GM23338 (cell line): ENCODE measurements around the gene CHRNA7. TPM values are rescaled to one million over a fixed set of nuclear protein-coding genes. Genes with fewer than 3 reads are reported as not detected.

ENCODE experiments used
- ATAC-seq: fragments of 200-7000 bp; cut with Tn5 transposase; 3 replicates; pipeline ENCODE4 v1.9.1; 2020
- DNase-seq: peaks from one replicate; pipeline ENCODE4 v3.0.0-alpha.2; 2015; ENCODE audit warnings: low spot score
- H2AFZ ChIP-seq: fragments of 200-600 bp; sonication (generic); 2 replicates; pipeline ENCODE4 v1.8.0; 2016; ENCODE audit warnings: antibody characterized with exemption, mild to moderate bottlenecking, moderate library complexity
- H3F3A ChIP-seq: fragments of 200-600 bp; sonication (generic); replicated peaks from 2 replicates; pipeline ENCODE4 v1.8.0; 2017; ENCODE audit warnings: antibody characterized with exemption, mixed run types, low read depth
- H3K27ac ChIP-seq: fragments of 200-600 bp; sonication (generic); 2 replicates; pipeline ENCODE4 v1.6.1; 2016; ENCODE audit warnings: low read depth
- H3K27me3 ChIP-seq: fragments of 200-600 bp; sonication (generic); 2 replicates; pipeline ENCODE4 v1.8.0; 2016; ENCODE audit warnings: mild to moderate bottlenecking, mixed run types, moderate library complexity; ENCODE audit not compliant: insufficient read depth
- H3K36me3 ChIP-seq: fragments of 200-600 bp; sonication (generic); 2 replicates; pipeline ENCODE4 v1.8.0; 2016; ENCODE audit warnings: mild to moderate bottlenecking; ENCODE audit not compliant: insufficient read depth
- H3K4me1 ChIP-seq: fragments of 200-600 bp; sonication (generic); 2 replicates; pipeline ENCODE4 v1.8.0; 2016; ENCODE audit warnings: mild to moderate bottlenecking, moderate library complexity; ENCODE audit not compliant: insufficient read depth
- H3K4me2 ChIP-seq: fragments of 200-600 bp; sonication (generic); 2 replicates; pipeline ENCODE4 v1.7.1; 2017; ENCODE audit warnings: mixed run types
- H3K4me3 ChIP-seq: fragments of 200-600 bp; sonication (generic); 2 replicates; pipeline ENCODE4 v1.6.1; 2016; ENCODE audit warnings: mixed run types
- H3K79me2 ChIP-seq: fragments of 200-600 bp; sonication (generic); replicated peaks from 2 replicates; pipeline ENCODE4 v1.8.0; 2017; ENCODE audit warnings: mild to moderate bottlenecking; ENCODE audit not compliant: insufficient read depth
- H3K9me2 ChIP-seq: fragments of 200-600 bp; sonication (generic); 2 replicates; pipeline ENCODE4 v1.8.0; 2017; ENCODE audit not compliant: insufficient read depth
- H4K20me1 ChIP-seq: fragments of 200-600 bp; sonication (generic); replicated peaks from 2 replicates; pipeline ENCODE4 v1.8.0; 2017; ENCODE audit warnings: mild to moderate bottlenecking; ENCODE audit not compliant: insufficient read depth
- H3K27ac Mint-ChIP-seq: 2 replicates; pipeline ENCODE4 v1.8.0; 2020; ENCODE audit warnings: inconsistent platforms, mild to moderate bottlenecking, moderate library complexity, mixed read lengths
- H3K27me3 Mint-ChIP-seq: 3 replicates; pipeline ENCODE4 v1.8.0; 2022; ENCODE audit warnings: low read depth, mild to moderate bottlenecking, moderate library complexity, mixed read lengths, inconsistent platforms; ENCODE audit not compliant: insufficient read depth, poor library complexity
- H3K36me3 Mint-ChIP-seq: 3 replicates; pipeline ENCODE4 v1.8.0; 2021; ENCODE audit warnings: low read depth, mild to moderate bottlenecking, inconsistent platforms, moderate library complexity, mixed read lengths
- H3K4me1 Mint-ChIP-seq: 3 replicates; pipeline ENCODE4 v1.8.0; 2020; ENCODE audit warnings: mild to moderate bottlenecking, inconsistent platforms, mixed read lengths
- H3K4me3 Mint-ChIP-seq: 3 replicates; pipeline ENCODE4 v1.8.0; 2021; ENCODE audit warnings: moderate library complexity, mild to moderate bottlenecking, inconsistent platforms, mixed read lengths
- H3K9me3 Mint-ChIP-seq: 3 replicates; pipeline ENCODE4 v1.8.0; 2020; ENCODE audit warnings: moderate library complexity, mild to moderate bottlenecking, inconsistent platforms, mixed read lengths
- CREB1 ChIP-seq: fragments of 250-450 bp; sonication (Bioruptor Pico); IDR thresholded peaks from 2 replicates; pipeline ENCODE4 v1.5.0; 2020; ENCODE audit warnings: low read depth, mild to moderate bottlenecking, moderate library complexity
- EZH2phosphoT487 ChIP-seq: fragments of 200-600 bp; sonication (generic); IDR thresholded peaks from one replicate; pipeline ENCODE4 v1.8.1; 2018; ENCODE audit warnings: antibody characterized with exemption; ENCODE audit not compliant: unreplicated experiment
- JUNB ChIP-seq: IDR thresholded peaks from one replicate; pipeline ENCODE4 v1.6.1; 2016; ENCODE audit warnings: antibody characterized with exemption; ENCODE audit not compliant: unreplicated experiment
- POLR2AphosphoS5 ChIP-seq: IDR thresholded peaks from 2 replicates; pipeline ENCODE4 v1.6.1; 2016; ENCODE audit warnings: antibody characterized with exemption, low read depth
- ZNF331 ChIP-seq: fragments of 250-450 bp; sonication (Bioruptor Pico); IDR thresholded peaks from 2 replicates; pipeline ENCODE4 v1.5.0; 2020; ENCODE audit warnings: low read depth, mild to moderate bottlenecking, moderate library complexity
- ZNF462 ChIP-seq: fragments of 250-450 bp; sonication (Bioruptor Pico); IDR thresholded peaks from 2 replicates; pipeline ENCODE4 v1.5.0; 2020; ENCODE audit warnings: mild to moderate bottlenecking, moderate library complexity
- polyA plus RNA-seq: library from polyadenylated mRNA; unstranded; fragments of >200 nt; fragmentation: Nextera tagmentation; extraction: Ambion mirVana; gene quantifications from 2 replicates; pipeline ENCODE4 v1.2.1, GENCODE V29; 2016
- total RNA-seq: library from RNA; depleted of rRNA; stranded (reverse); fragments of >200 nt; shearing (Covaris generic); gene quantifications from 2 replicates; pipeline ENCODE4 v1.2.3, GENCODE V29; 2014

The CHRNA7 gene
- total and polyA plus RNA-seq, 2 experiments from 2014 or later, result 4.6 to 8.2 TPM

GRCh38 chr15:32131803-32132202 is 101.5 kb downstream of the CHRNA7 start (continued):
- no peak for TF ChIP-seq ZNF462 (CRISPR knock-in tag)
- TF ChIP-seq JUNB, result no peak

GRCh38 chr15:32132859-32133258 is 102.5 kb downstream of the CHRNA7 start:
- Histone ChIP-seq H3K79me2 (no peaks in the 10 kb centered on the region), H2AFZ (no peak overlapping the region), H3K36me3 (no peaks in the 10 kb centered on the region), H3K4me3 (no peak overlapping the region), H3K27ac (no peak overlapping the region), H3K9me2 (no peaks in the 10 kb centered on the region), H3K4me2 (no peak overlapping the region), H4K20me1 (peaks cover 3% of the 10 kb centered on the region; the same call in 1 of the 2 replicates), H3K27me3 (no peaks in the 10 kb centered on the region), H3F3A (no peaks in the 10 kb centered on the region), H3K4me1 (no peaks in the 10 kb centered on the region)
- Mint-ChIP-seq H3K4me3 (no peak overlapping the region), H3K9me3 (no peaks in the 10 kb centered on the region), H3K4me1 (no peaks in the 10 kb centered on the region), H3K36me3 (no peaks in the 10 kb centered on the region), H3K27ac (no peak overlapping the region), H3K27me3 (peaks cover 2% of the 10 kb centered on the region)
- ATAC-seq (no peak), DNase-seq (no peak)
- TF ChIP-seq ZNF462 (CRISPR knock-in tag) (no peak), ZNF331 (no peak), EZH2phosphoT487 (no peak), CREB1 (CRISPR knock-in tag) (no peak), POLR2AphosphoS5 (no peak)
